ENCODE measurements around the gene RAD51AP2.
"Not testable (repeated sequence)": the region's sequence is repeated elsewhere in the genome, so short reads cannot be mapped to it uniquely, and the experiment has no call there.

RAD51AP2 gene

GRCh38 chr2:17538022-17538843 lies 20.0 kb upstream of the RAD51AP2 start:
- no peak for DNase-seq (ENCODE audit: low spot score)

DNA sequence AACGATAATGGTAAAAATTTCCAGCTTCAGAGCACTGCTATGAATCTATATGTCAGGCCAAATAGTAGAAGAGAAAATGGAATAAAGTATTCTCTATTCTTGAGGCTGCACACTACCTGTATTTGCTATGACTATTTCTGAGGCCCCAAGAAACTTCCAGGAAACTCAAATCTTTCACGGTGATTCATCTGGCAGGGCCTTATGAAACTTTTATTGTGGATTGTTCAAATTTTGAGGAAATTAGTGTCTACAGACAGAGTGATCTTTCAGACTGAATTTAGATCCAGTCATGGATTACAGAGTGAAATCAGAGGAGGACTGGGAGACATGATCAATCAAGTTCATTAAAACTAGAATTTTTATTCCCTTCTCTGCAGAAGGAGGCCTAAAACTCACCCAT lies 18.2 kb upstream of the RAD51AP2 start:
- no peak for DNase-seq (ENCODE audit: low spot score)

DNA sequence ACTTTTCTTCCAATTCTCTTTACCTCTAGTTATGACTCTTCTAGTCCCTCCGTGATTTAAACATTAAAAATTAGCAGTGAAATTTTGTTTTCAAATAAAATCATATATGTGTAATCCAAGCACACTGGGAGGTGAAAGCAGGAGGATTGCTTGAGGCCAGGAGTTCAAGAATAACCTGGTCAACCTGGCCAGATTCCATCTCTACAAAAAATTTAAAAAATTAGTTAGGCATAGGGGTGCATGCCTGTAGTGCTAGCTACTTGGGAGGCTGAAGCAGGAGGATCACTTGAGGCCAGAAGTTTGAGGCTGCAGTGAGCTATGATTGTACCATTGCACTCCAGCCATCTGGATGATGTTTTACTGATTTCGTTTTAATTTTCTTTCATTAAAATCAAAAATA lies 15.3 kb upstream of the RAD51AP2 start:
- no peak for DNase-seq (ENCODE audit: low spot score)

GRCh38 chr2:17529771-17530170 lies 11.5 kb upstream of the RAD51AP2 start:
- DNase-seq (ENCODE audit: low spot score) = no peak

GRCh38 chr2:17522303-17522702 lies 4.1 kb upstream of the RAD51AP2 start:
- no peak for DNase-seq (ENCODE audit: low spot score)

DNA sequence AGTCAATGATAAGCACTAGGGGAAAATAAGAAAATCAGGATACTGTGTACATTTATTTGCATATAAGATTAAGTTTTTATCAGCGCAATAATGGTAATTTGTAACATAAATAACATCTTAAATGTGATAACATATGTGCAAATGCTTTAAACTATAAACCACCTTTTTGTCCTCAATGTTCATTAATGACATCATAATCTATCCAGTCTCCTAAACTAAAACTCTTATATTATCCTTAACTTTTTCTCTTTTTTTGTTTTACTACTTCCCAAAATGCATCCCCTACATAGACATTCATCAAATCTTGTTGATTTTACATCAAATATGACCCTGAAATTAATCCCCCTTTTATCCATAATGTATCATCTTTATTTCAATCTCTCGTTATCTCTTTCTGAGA lies 3.4 kb upstream of the RAD51AP2 start:
- no peak for DNase-seq (ENCODE audit: low spot score)

DNA sequence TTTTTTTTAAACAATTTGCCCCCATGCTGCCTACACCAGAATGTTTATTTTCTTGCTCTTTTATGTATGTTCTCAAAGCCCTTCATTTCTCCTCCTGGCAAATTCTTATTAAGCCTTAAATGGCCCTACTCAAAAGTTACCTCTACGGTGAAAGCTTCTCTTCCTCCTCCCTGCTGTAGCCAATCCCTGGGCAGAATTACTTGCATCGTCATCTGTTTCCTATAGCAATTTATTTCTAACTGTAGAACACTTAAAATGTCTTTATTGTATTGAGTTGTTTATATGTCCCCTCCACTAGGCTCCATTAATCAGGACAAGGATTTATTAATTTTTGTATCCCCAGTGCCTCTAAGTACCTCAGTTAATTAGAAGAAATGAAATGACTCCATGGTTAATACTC lies 2.5 kb upstream of the RAD51AP2 start:
- DNase-seq (ENCODE audit: low spot score) = no peak

DNA sequence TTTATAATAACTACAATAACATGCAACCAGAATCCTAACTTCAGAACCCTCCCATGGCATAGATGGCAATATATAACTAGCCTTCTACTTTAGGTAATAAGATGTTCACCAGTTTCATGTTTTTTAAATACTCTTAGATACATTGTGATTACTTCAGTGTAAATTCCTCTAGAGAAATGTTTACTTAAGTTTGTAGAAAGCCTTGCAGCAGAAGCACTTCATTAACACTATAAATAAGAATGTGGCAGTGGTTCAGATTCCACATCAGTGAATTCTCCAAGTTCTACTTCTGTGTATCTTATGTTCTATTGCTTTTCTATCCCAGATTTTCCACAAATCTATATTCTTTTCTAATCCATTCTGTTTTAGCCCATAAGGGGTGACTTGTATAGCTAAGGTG lies 1.2 kb upstream of the RAD51AP2 start:
- DNase-seq (ENCODE audit: low spot score) = no peak

- DNase-seq (ENCODE audit: low spot score) = no peak
Measured at GRCh38 chr2:17517481-17518211, 594 bp downstream of the RAD51AP2 start.

GRCh38 chr2:17515652-17516051 lies 2.6 kb downstream of the RAD51AP2 start:
- DNase-seq (ENCODE audit: low spot score) = no peak

- DNase-seq (ENCODE audit: low spot score) = no peak
Measured at GRCh38 chr2:17506736-17507616, 11.3 kb downstream of the RAD51AP2 start.

DNA sequence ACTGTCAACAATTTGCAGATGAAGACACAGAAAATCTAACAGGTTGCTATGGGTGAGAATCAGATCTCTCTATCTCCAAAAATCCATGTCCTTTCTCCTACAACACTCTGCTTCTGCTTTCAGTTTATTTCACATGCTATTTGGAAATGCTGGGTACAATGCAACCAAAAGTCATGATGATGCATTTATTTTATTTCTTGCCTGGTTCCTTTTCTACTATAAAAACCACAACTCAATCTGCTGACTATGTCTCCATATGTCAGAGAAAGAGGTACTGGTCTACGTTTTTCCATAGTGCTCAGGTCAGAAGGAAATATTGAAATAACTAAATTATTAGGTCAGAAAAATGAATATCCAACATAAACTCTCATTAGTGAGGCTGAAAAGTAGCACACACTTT lies 20.5 kb downstream of the RAD51AP2 start:
- DNase-seq (ENCODE audit: low spot score) = no peak

- DNase-seq (ENCODE audit: low spot score) = no peak
Measured at GRCh38 chr2:17495590-17495989, 22.6 kb downstream of the RAD51AP2 start.

- not testable (repeated sequence) for DNase-seq (ENCODE audit: low spot score)
Measured at GRCh38 chr2:17490165-17490564, 28.1 kb downstream of the RAD51AP2 start.

DNA sequence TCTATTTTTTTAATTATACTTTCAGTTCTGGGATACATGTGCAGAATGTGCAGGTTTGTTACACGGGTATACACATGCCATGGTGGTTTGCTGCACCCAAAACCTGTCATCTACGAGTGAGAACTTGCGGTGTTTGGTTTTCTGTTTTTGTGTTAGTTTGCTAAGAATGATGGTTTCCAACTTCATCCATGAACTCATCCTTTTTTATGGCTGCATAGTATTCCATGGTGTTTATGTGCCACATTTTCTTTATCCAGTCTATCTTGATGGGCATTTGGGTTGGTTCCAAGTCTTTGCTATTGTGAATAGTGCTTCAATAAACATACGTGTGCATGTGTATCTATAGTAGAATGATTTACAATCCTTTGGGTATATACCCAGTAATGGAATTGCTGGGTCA lies 29.6 kb downstream of the RAD51AP2 start:
- not testable (repeated sequence) for DNase-seq (ENCODE audit: low spot score)

GRCh38 chr2:17483496-17483895 lies 34.7 kb downstream of the RAD51AP2 start:
- no peak for DNase-seq (ENCODE audit: low spot score)

- no peak for DNase-seq (ENCODE audit: low spot score)
Measured at GRCh38 chr2:17482651-17483050, 35.6 kb downstream of the RAD51AP2 start.

GRCh38 chr2:17479875-17480274 lies 38.4 kb downstream of the RAD51AP2 start:
- no peak for DNase-seq (ENCODE audit: low spot score)

- DNase-seq (ENCODE audit: low spot score) = no peak
Measured at GRCh38 chr2:17476830-17477229, 41.4 kb downstream of the RAD51AP2 start.

- DNase-seq (ENCODE audit: low spot score) = no peak
Measured at GRCh38 chr2:17476064-17476463, 42.2 kb downstream of the RAD51AP2 start.

GRCh38 chr2:17475286-17475685 lies 43.0 kb downstream of the RAD51AP2 start:
- no peak for DNase-seq (ENCODE audit: low spot score)

- no peak for DNase-seq (ENCODE audit: low spot score)
Measured at GRCh38 chr2:17471979-17472378, 46.3 kb downstream of the RAD51AP2 start.
